Coronary artery (tissue), 2 donors: ENCODE measurements around the gene MAFF.
A peak's percentile ranks its signal among the peaks of the same experiment; 100 is the strongest.

Source experiments
- DNase-seq: peaks from one replicate; pipeline ENCODE4 v3.0.0-alpha.2; 2017; ENCODE audit warnings: low spot score
- H3K27ac ChIP-seq, 2 donors: fragments of 200-600 bp; sonication (generic); one replicate each; pipeline ENCODE4 v1.5.1; 2016 to 2019
- H3K4me3 ChIP-seq: fragments of 200-600 bp; sonication (generic); 2 replicates; pipeline ENCODE4 v1.5.1; 2016; ENCODE audit warnings: mild to moderate bottlenecking, moderate library complexity
- CTCF ChIP-seq: fragments of 200-600 bp; sonication (generic); IDR thresholded peaks from one replicate; pipeline ENCODE4 v1.5.1; 2019; ENCODE audit warnings: antibody characterized with exemption

Gene MAFF

DNA sequence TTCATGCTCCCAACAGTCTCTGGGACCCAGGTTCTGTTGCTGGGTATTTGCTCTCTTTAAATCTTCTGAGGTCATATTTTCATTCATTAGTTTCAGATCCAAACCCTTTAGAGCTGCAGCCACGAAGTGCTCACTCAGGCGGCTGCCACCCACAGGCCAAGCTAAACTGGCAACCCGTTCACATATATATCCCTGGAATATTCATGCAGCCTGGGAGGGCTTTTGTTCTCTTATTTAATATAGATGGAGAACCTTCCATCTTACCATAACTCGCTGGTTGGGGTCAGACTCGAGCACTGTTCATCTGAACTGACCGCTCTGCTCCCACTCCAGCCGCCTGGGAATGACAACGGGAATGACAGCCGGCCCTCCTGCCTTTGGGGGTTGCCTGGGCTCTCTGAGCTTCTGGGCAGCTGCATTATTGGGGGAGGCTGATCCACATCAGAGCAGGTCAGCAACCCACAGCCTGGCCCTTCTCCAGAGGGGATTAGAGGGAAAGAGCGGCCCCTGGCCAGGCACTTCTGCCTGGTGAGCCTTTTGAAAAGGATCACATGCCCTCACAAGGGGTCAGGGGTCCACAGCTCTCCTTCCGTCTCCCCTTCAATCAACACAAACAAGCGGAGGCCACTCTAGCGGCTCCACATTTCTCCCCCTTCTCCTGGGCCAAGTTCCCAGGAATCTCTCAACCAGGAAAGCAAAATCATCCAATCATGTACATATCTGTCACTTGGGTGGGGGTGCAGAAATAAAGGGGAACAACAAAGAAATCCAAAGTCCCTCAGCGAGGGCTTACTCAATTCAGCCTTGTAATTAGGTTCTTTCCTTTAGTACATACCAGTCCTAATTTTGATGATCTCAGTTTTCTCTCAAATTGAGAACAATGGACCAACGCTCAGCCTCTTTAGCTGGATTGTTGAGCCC lies 59.2 kb downstream of the MAFF start:
- Histone ChIP-seq H3K27ac (peak overlapping the region; percentile 79 to 91), H3K4me3 (peak overlapping the region; percentile 42)
- TF ChIP-seq CTCF, result no peak
- DNase-seq, result no peak

- no peak overlapping the region for H3K4me3 ChIP-seq
- peak overlapping the region; percentile 10 to 91 for H3K27ac ChIP-seq
- DNase-seq, result no peak
- TF ChIP-seq CTCF, result peak; percentile 50
Measured at GRCh38 chr22:38262051-38262795, 60.4 kb downstream of the MAFF start.

DNA sequence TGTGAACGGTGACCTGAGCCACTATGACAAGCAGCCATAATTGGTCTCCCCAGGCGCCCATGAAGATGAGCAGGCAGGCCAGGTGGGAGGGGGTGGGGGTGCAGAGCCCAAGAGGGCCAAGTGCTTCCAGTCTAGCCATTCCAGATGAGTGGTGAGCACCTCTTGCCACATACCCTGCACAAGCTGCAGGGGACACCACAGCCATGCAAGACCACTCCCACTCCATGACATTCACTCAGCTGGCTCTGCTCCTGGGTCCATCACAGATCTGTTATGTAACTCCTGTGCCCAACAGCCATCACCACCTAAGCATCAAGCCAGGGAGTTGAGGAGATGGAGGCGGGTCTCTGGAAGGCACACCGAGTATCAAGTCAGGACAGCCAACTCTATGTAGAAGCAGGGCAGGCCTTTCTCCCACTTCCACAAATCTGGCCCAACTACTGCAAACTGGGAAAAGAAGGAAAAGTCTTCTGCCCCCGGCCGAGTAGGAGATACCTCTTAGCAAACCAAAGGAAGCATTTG lies 62.6 kb downstream of the MAFF start:
- DNase-seq, result no peak
- peak overlapping the region in 1 of 2 donors; percentile 72 for H3K27ac ChIP-seq
- no peak for TF ChIP-seq CTCF
- H3K4me3 ChIP-seq, result no peak overlapping the region
